A549 treated with AZD2906 at 1 μM for 4 hours (cell line): ENCODE data around the gene MT4. TPM values are rescaled to one million over a fixed set of nuclear protein-coding genes. Genes with fewer than 3 reads are reported as not detected.

Experiments
- total RNA-seq: library from RNA; stranded (reverse); fragments of 200-300 nt; extraction: Qiagen RNA extraction; gene quantifications from 5 replicates; pipeline ENCODE4 v1.2.3, GENCODE V29; 2022

The MT4 gene
- total RNA-seq = not detected in 5 replicates

DNA sequence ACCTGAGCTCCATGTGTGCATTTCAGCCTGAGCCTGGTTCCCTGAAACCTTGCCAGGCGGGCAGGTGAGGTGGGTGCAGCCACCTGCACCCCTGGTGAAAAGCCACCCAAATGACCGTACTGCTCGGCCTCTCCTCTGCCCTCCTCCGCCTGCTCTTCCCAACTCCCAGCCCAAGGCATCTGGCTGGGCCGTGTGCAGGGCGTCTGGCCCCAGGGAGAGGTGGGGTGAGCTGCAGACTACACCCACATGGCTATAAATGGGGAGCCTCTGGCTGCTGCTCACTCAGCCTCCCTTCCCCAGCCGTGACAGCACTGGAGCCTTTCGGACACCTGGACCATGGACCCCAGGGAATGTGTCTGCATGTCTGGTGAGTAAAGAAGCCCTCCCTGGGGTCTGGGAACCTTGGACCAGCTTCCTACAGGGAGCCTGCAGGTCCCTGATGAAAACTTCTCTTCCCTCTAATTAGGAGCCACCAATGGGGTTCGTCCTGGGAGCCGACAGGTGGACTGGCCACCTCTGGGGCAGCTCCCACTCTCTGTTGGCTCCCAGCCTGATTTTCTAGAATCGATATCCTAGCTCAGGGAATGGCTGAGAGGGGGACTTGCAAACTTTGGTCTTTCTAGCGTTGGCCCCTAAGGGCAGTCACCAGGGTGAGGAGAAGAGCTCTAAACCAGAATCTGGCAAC is at the start of gene MT4:
MT4 (plus strand) TSS at position 281 of the 685 bp plus-strand sequence; CDS start at position 337, 56 bp downstream.

DNA sequence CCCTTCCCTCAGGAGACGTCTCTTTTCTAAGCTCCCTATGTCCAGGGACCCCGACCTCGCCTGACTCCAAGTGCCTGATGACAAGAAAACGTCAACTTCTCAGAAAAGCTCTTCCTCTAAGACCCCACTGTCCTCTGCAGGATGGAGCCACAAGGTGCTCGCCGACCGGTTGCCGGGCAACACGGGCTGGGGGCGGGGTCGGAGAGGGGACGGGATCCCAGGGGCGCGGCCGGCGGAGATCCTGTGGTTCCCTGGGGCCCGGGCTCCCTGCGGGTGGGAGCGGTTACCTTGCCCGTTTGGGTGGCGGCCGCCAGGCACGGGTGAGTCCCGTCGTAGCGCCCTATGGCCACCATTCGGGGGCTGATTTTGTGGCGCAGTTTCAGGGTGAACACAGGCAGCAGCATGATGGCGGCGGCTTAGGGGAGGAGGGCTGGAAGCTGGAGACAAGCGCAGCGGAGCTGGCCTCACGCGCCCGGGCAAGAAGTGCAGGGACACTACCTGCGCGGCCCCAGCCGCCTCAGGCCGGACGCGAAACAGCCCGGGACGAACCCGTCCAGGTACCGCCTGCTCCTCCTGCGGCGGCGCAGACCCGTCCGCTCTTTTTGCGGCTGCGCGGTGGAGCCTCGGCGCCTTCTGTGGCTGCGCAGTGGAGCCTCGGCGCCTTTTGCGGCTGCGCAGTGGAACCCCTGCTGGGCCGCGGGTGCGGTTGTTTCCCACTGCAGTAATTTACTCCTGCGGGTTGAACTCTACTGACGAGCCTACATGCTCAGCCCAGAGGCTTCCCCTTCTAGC is 45.2 kb upstream of the MT4 start, which contains the start of gene BBS2:
BBS2 (minus strand) TSS at position 566 of the 792 bp plus-strand sequence; CDS start at position 404, 162 bp downstream.

DNA sequence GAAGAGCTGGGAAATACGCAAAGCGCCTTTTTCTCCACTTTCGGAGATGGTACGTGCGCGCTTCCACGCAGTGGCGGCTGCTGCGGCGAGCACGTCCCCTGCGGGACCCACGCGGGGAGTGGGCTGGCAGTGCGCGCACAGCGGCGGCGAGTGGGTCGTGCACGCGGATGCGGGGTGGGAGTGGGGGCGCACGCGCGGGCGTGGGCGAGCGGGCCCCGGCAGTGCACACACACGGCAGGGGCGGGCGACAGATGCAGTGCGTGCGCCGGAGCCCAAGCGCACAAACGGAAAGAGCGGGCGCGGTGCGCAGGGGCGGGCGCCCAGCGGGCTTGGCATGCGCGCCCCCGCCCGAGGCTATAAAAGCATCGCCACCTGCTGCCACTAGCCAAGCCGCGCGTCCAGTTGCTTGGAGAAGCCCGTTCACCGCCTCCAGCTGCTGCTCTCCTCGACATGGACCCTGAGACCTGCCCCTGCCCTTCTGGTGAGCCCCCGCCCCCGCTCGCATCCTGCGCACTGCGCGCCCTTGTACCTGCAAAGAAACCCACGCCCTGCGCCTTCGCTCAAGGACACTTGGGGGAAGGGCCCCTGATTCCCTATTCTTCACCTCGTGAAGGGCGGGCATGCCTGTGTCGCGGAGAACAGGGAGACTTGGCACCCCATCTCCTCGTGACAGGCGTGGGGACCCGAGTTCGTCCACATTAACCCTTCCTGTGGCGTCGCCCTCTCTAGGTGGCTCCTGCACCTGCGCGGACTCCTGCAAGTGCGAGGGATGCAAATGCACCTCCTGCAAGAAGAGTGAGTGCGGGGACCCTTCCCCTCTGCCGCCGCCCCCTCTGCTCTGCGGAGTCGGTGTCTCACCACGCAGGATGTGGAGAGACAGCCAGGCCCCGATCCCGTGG is 24.5 kb downstream of the MT4 start, which contains the start of gene MT3:
MT3 (plus strand) TSS at position 388 of the 899 bp plus-strand sequence; CDS start at position 451, 63 bp downstream.

DNA sequence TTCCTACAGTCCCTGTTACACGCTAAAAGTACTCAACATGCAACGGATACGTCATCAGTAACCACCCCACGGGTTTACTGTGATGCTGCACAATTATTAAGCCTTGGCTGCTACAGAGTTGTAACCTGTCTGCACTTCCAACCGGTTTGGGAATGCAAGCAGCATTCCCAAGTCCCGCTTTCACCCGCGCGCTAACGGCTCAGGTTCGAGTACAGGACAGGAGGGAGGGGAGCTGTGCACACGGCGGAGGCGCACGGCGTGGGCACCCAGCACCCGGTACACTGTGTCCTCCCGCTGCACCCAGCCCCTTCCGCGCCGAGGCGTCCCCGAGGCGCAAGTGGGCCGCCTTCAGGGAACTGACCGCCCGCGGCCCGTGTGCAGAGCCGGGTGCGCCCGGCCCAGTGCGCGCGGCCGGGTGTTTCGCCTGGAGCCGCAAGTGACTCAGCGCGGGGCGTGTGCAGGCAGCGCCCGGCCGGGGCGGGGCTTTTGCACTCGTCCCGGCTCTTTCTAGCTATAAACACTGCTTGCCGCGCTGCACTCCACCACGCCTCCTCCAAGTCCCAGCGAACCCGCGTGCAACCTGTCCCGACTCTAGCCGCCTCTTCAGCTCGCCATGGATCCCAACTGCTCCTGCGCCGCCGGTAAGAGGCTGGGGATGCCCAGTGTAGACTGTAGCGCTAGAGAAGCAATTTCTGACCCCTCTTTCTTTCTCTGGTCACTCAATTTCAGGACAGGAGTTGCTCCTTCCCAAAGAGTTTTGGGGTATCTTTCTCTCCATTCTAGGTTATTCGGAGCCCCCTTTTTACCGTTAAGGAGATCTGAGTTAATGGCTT is 43.4 kb downstream of the MT4 start, which contains the start of gene MT2A:
MT2A (plus strand) TSS at position 542 of the 833 bp plus-strand sequence; CDS start at position 614, 72 bp downstream.

Other genes with a start within 250 kb of the MT4 start
- gene AMFR, start 139.5 kb upstream of the MT4 start, total RNA-seq = 65.1 to 70.7 TPM (median 67.4 TPM) in 5 replicates
- gene NUDT21, start 113.7 kb upstream of the MT4 start, total RNA-seq = 104 to 124 TPM (median 111 TPM) in 5 replicates
- 70.3 to 110 TPM (median 77.4 TPM) in 5 replicates for gene OGFOD1, start 113.5 kb upstream of the MT4 start, total RNA-seq
- 15.8 to 32.7 TPM (median 22.1 TPM) in 5 replicates for gene BBS2, start 45.0 kb upstream of the MT4 start, total RNA-seq
- 0.41 to 0.88 TPM (median 0.79 TPM) in 5 replicates for gene MT3, start 24.5 kb downstream of the MT4 start, total RNA-seq
- 2,240 to 3,417 TPM (median 2,786 TPM) in 5 replicates for gene MT2A, start 43.5 kb downstream of the MT4 start, total RNA-seq
- 0.15 to 0.21 TPM in 2 of 5 replicates, not detected in the others for gene MT1E, start 60.7 kb downstream of the MT4 start, total RNA-seq
- gene MT1M, start 67.6 kb downstream of the MT4 start, total RNA-seq = 0.09 to 0.17 TPM in 2 of 5 replicates, not detected in the others
- gene MT1A, start 73.6 kb downstream of the MT4 start, total RNA-seq = 30.1 to 42.3 TPM (median 34.0 TPM) in 5 replicates
- gene MT1B, start 86.8 kb downstream of the MT4 start, total RNA-seq = 0.38 to 0.92 TPM (median 0.76 TPM) in 4 of 5 replicates, not detected in the other
- gene MT1F, start 92.9 kb downstream of the MT4 start, total RNA-seq = 16.6 to 30.8 TPM (median 20.1 TPM) in 5 replicates
- gene MT1G, start 103.0 kb downstream of the MT4 start, total RNA-seq = not detected in 5 replicates
- gene MT1H, start 104.7 kb downstream of the MT4 start, total RNA-seq = not detected in 5 replicates
- 569 to 951 TPM (median 792 TPM) in 5 replicates for gene MT1X, start 117.4 kb downstream of the MT4 start, total RNA-seq
- gene NUP93, start 165.1 kb downstream of the MT4 start, total RNA-seq = 82.1 to 106 TPM (median 104 TPM) in 5 replicates